Hematopoietic multipotent progenitor cell treated with erythropoietin and hydrocortisone succinate and interleukin-3 and kit ligand, for 6 days (in vitro differentiated cells): Measurements from ENCODE around the gene SYTL4.

Source experiments
- DNase-seq: peaks from one replicate; pipeline ENCODE4 v3.0.0-alpha.2; 2015

SYTL4 gene

GRCh38 chrX:100647095-100647494 is 84.8 kb downstream of the SYTL4 start:
- DNase-seq, result no peak

GRCh38 chrX:100645106-100645505 is 86.8 kb downstream of the SYTL4 start:
- DNase-seq, result no peak

GRCh38 chrX:100643956-100644860 is 87.7 kb downstream of the SYTL4 start, which contains the start of gene SRPX2:
SRPX2 (plus strand) TSS chrX:100644199; CDS start chrX:100646323, 2,124 bp downstream.
- no peak for DNase-seq

- no peak for DNase-seq
These were observed 88.7 kb downstream of the SYTL4 start for GRCh38 chrX:100643212-100643611.

- DNase-seq, result no peak
These were observed 89.6 kb downstream of the SYTL4 start for GRCh38 chrX:100642290-100642689.

GRCh38 chrX:100636321-100636991 is 95.5 kb downstream of the SYTL4 start, which contains the start of gene TSPAN6:
TSPAN6 (minus strand) TSS chrX:100636806; CDS start chrX:100636694, 112 bp downstream.
- peak; percentile 85 for DNase-seq

- DNase-seq, result no peak
These were observed 96.0 kb downstream of the SYTL4 start for GRCh38 chrX:100635989-100636320.

GRCh38 chrX:100635040-100635439 is 96.9 kb downstream of the SYTL4 start:
- no peak for DNase-seq

- peak; percentile 37 for DNase-seq
These were observed 105.9 kb downstream of the SYTL4 start for GRCh38 chrX:100625985-100626491.
